GM18526 (cell line): Measurements from ENCODE around the gene STX8.

ENCODE experiments used
- POLR2A ChIP-seq: IDR thresholded peaks from 3 replicates; pipeline ENCODE4 v1.6.1; 2011; ENCODE audit not compliant: insufficient read length; ENCODE audit errors: extremely low read depth

Gene STX8

GRCh38 chr17:9274973-9275372 is 300.6 kb downstream of the STX8 start:
- no peak for TF ChIP-seq POLR2A

- no peak for TF ChIP-seq POLR2A
These were observed 301.9 kb downstream of the STX8 start for GRCh38 chr17:9273428-9274391.

- no peak for TF ChIP-seq POLR2A
These were observed 303.0 kb downstream of the STX8 start for GRCh38 chr17:9272501-9273200.

GRCh38 chr17:9271989-9272388 is 303.6 kb downstream of the STX8 start:
- no peak for TF ChIP-seq POLR2A

- TF ChIP-seq POLR2A: no peak
These were observed 304.7 kb downstream of the STX8 start for GRCh38 chr17:9270921-9271320.

- no peak for TF ChIP-seq POLR2A
These were observed 306.1 kb downstream of the STX8 start for GRCh38 chr17:9269350-9270035.

GRCh38 chr17:9268546-9268945 is 307.1 kb downstream of the STX8 start:
- no peak for TF ChIP-seq POLR2A

- no peak for TF ChIP-seq POLR2A
These were observed 308.9 kb downstream of the STX8 start for GRCh38 chr17:9266697-9267117.

- no peak for TF ChIP-seq POLR2A
These were observed 309.5 kb downstream of the STX8 start for GRCh38 chr17:9266031-9266680.

- no peak for TF ChIP-seq POLR2A
These were observed 314.3 kb downstream of the STX8 start for GRCh38 chr17:9261081-9262012.

GRCh38 chr17:9259419-9259818 is 316.2 kb downstream of the STX8 start:
- no peak for TF ChIP-seq POLR2A

GRCh38 chr17:9258115-9259015 is 317.3 kb downstream of the STX8 start:
- TF ChIP-seq POLR2A: no peak

- no peak for TF ChIP-seq POLR2A
These were observed 318.6 kb downstream of the STX8 start for GRCh38 chr17:9256751-9257629.
